8988T (cell line): ENCODE data around the gene EDEM3.
"Not testable (repeated sequence)": the region's sequence is repeated elsewhere in the genome, so short reads cannot be mapped to it uniquely, and the experiment has no call there.

Experiments used
- DNase-seq: peaks from one replicate; pipeline ENCODE4 v3.0.0; 2011

Gene EDEM3

GRCh38 chr1:184734980-184735379 is 19.7 kb downstream of the EDEM3 start:
- no peak for DNase-seq

GRCh38 chr1:184724843-184725242 is 29.8 kb downstream of the EDEM3 start:
- DNase-seq: no peak

DNA sequence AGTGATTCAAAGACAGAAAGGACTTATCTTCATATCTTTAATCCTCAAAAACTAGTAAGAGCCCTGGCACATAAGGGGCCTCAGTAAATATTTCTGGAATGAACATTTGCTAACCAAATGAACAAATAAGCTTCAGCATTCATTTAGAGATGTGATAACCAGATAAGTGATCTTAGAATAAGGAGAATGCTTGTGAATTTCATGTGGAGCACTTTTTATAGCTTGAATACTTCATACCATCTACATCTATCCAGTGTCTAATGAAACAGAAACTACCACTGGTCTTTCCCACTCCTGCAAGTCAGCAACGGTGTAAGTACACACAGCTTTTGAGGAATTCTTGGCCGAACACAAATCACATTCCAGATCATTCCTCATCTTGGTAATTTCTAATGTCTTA is 38.5 kb downstream of the EDEM3 start:
- DNase-seq: no peak

DNA sequence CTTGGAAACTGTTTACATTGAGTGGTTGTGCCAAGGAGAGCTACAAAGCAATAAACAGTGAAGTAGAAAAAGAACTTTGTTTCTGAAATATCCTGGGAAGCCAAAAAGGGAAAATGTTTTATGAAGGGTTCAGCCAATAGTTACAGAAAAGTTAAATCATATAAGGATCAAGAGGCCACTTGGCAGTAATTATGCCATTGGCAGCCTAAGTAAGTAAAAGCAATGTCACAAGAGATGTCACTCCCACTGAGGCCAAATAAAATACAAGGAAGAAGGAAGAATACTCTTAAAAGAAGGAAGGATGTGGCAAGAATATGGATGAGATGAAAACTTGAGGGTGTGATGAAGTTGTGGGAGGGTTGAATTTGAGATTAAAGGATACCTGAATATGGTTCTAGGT is 45.2 kb downstream of the EDEM3 start:
- DNase-seq: no peak

DNA sequence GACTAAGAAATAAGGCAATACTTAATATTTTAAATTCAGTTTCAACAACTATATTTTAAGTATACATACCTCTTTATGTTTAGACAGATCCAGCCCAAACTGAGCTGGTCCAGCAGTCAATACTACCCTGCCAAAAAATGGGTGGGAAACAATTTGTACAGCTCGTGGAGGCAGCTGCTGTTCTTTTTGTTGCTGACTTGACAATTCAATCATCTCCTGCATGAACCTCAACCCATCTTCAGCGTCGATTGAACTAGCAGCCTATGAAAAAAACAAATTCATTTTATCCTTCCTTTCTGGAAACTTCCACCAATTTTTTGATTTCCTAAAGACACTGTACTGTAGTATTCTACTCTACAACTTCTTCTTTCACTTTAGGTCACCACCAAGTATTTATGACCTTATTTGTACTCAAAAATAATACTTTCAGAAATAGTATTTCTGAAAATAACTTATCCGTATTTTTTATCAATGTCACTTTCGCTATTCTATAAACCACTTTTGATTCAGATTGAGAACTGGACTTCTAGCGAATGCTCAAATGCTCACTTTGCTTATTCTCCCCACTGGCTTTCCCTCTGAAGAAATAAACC is 46.5 kb downstream of the EDEM3 start:
- no peak for DNase-seq

- DNase-seq: no peak
Observed at GRCh38 chr1:184705271-184705670, 49.4 kb downstream of the EDEM3 start.

DNA sequence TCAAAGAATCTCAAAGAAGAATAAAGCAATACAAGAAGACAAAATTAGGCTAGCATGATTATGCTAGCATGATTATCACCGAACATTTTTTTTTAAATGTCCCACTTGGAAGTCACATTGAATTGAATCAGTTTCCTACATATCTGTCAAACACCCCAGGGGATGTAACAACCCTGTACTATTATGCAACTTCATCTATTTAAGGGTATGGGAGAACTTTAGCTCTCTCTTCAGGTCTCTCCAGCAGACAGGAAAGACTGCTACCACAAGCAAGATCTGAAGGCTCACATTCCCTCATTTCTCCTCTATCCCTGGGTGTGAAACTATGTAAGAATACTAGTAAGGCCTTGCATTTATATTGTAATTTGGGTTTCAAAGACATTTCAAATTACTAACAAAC is 52.8 kb downstream of the EDEM3 start:
- no peak for DNase-seq

DNA sequence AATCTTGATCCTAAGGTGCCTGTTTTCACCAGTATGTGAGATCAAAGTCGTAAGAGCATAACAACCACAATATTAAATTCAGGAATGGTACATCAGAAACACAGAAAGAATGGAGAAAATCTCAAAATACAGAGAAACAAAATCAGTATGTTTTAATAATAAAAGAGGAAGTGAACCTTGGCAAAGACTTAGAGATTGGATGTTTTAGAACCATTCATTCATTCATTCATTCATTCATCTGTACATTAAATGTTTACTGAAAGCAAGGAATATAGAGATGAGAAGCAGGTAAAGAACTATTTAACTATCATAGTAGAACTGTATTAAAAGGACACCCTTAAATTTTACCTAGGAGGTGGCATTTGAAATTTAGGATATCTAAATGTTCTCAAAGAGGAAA is 55.7 kb downstream of the EDEM3 start:
- DNase-seq: no peak

DNA sequence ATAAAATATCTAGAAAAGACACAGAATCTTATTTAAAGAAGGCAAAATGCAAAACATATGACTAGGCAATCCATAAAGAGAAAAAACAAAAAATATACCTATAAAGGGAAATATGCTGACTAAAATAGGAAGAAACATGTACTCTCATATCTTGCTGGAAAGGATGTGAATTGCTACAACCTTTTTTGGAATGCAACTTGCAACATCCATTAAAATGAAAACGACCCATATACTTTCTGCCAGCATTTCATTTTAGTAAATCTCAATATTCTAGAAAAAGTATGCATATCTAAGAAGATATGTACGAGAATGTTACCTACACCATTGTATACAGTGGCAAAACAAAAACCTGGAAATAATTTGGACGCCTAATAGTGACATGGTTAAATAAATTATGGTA is 56.6 kb downstream of the EDEM3 start:
- DNase-seq: no peak

DNA sequence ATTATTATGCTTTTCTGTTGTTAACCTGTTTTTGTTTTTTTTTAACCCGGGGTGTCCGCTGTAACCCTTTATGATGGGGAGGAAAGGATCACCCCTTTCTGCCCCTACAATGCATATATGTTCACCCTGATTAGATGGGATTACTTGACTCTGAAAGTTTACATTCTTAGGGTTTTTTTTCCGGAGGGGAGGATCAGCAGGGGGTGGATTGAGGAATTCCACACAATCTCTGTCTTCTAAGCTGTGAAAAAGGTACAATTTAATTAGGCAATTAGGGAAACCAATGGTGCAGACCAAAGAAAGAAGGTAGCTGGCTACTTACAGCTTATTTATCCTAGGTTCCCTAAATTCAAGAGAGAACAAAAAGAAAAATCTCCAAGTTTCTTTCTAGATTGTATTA is 58.3 kb downstream of the EDEM3 start:
- no peak for DNase-seq

DNA sequence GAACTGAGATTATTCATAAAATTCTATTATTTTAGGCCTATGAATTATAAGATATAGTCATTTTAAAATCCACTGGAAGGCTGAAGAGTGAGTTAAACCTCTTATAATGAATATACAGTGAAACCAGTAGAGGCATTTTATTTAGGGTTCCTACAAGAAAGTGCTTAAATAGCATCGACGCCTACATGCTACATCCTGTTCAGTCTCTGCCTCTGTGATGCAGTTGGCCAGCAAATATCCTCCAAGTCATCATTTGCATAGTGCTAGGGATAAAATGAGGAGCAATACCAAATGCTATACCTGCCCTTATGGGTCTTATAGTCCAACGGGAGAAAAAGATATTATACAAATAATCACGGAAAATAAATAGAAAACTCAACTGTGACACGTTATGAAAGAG is 59.6 kb downstream of the EDEM3 start:
- DNase-seq: no peak

DNA sequence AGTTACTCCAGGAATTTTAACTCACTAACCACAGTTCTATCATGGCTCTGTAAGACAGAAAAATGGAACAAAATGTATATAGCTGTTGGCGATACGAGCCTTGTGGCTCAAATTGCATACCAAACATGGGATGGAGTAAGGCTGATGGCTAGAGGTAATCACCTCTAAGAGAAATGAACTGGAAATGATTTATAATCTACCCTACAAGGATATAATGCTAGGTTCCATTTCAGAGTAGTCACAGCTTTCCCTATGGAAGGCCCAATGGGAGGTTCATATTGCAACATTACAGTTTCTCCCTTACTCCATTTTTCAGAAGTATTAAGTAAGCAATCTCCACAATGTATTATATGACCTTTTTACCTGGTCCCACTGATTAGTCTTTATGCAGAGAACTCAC is 61.6 kb downstream of the EDEM3 start:
- DNase-seq: no peak

DNA sequence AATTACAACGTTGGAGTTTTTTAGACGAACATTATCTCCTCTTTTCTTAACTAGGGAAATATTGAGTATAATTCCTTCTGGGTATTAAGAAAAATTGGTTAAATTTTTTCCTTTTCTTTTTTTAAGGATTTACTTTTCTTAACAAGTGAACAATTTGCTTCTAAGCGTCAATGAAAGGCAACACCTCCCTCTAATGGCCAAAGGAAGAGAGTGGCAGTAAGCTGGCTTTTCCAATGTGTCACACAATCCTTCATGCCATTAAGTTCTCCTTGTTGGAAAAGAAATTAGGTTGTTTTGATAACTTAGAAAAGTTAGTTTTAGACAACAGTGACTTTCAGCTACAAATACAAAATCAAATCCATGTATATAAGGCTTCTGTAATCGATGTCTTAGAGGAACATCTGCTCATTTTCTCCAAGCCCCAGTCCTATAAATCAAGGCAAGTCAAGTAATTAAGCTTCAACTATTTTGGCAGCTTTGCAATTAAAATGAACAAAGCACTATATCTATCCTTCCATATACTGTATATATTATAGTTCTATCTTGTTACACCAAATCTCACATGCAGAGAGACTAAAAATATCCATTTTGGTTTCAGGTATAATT is 62.8 kb downstream of the EDEM3 start:
- no peak for DNase-seq

GRCh38 chr1:184686540-184686939 is 68.1 kb downstream of the EDEM3 start:
- DNase-seq: no peak

GRCh38 chr1:184685116-184685515 is 69.5 kb downstream of the EDEM3 start:
- DNase-seq: no peak

GRCh38 chr1:184684285-184685074 is 70.2 kb downstream of the EDEM3 start:
- no peak for DNase-seq

GRCh38 chr1:184682956-184683355 is 71.7 kb downstream of the EDEM3 start:
- no peak for DNase-seq

- not testable (repeated sequence) for DNase-seq
Observed at GRCh38 chr1:184680611-184681225, 73.9 kb downstream of the EDEM3 start.

DNA sequence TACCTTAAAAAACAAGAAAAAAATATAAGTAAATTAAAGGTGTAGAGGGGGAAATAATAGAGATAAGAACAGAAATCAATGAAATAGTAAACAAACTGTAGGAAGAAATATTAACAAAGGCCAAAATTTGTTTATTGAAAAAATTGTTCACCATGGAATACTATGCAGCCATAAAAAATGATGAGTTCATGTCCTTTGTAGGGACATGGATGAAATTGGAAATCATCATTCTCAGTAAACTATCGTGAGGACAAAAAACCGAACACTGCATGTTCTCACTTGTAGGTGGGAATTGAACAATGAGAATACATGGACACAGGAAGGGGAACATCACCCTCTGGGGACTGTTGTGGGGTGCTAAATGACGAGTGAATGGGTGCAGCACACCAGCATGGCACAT is 75.2 kb downstream of the EDEM3 start:
- DNase-seq: not testable (repeated sequence)

- DNase-seq: no peak
Observed at GRCh38 chr1:184677344-184677743, 77.3 kb downstream of the EDEM3 start.

- no peak for DNase-seq
Observed at GRCh38 chr1:184673305-184673704, 81.4 kb downstream of the EDEM3 start.

DNA sequence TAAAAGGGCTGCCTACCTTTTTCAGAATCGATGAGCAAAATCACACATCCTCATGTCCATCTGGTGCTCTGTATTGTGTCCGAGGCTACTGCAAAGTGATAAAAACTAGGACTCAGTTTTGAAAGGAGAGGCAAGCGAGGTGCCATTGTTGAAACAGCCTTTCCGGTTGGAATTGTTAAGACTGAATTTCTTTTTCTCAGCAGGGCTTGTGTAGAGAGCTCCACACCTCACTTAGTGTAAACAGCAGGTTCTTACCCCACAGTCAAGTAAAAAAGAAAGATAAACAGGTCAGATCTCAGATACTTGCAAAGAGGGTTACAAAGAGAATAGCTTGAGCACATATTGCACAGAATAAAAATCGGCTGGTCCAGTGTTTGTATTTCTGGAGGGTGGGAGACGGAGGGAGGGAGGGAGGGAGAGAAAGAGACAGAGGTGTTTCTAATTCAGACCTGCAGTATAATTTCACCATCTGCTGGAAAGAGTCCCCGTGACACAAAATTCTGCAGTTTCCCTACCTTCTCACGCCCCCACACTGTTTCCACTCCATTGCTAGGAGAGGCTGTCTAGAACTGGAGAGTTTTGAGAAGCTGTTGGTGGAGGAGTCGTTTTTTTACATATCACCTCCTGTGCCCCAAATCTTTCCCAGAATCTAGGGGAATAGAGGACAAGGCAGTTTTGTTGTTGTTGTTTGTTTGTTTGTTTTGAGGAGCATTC is 82.5 kb downstream of the EDEM3 start:
- DNase-seq: no peak

GRCh38 chr1:184669391-184669790 is 85.3 kb downstream of the EDEM3 start:
- no peak for DNase-seq
